Activated gamma-delta T cell treated with Interleukin-2 at 50 U/mL for 16 hours (primary cell): Measurements from ENCODE around the gene CAMK2D.

Experiments used
- DNase-seq: peaks from one replicate; pipeline ENCODE4 v3.0.0-alpha.2; 2020

CAMK2D gene

DNA sequence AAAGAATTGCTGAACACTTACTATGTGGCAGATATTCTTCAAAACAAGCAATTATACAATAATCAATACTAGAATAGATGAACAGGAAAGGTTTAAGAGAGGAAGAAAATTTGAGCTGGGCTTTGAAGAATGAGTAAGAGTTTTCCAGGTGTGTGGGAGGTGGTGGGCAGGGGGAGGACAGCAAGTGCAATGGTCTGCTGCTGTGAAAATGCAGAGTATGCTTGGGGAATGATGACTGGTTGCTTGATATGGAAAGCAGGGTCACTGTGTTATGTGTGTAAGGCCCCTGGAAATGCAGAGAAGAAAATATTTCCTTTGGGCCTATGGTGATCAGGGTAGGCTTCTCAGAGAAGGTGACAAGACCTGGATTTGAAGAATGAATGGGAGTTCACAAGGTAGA is 300.3 kb downstream of the CAMK2D start:
- DNase-seq, result no peak

DNA sequence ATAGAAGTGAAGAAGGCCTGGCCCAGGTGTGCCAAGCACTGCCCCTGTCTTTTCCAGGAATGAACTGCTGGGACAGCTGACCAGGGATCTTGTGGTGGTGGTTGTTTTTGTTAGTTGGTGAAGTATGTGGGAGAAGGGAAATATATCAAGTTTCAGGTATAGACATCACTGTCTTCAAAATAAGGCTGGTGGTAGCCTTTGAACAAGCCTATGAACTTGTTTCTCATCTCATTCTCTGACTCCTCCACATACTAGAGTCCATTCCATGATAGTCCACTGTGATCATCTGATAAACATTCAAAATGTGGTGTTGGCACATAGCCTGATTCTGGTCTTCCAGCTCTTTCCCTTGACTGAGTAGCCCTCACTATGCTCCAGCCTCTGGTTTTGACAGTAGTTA is 303.7 kb downstream of the CAMK2D start:
- DNase-seq, result no peak

DNA sequence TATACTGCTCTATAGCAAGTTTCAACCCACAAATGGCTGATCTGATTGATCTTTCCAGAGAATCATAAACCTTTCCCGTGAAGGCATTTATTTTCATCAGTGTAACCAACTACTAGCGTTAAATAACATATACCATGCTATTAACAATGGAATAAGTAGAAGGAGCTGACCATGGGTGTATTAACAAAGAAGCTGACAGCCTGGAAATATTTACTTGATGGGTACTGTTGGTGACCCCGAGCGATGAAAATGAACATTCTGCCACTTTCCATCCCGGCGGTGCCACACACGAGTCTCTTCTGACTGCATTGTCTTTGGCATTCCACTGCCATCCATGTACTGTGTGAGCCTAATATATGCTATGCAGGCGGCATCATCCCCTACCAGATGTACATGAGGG is 304.4 kb downstream of the CAMK2D start:
- no peak for DNase-seq

DNA sequence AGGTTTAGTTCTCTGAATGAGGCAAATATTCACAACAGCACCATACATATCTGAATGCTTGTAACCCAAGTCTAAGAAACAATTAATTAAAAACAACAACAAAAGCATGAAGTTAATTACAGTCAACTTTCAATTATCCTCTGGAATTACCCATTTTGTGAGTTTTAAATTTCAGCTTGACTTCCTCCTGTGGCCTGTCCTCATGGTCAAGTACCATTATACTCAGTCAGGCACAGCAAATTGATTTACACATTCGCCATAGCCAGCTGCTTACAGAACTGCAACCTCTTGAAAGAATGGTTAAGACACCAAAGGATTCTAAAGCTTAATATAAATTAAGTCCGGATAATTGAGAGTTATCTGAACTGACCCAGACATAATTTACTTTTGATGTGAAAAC is 306.5 kb downstream of the CAMK2D start:
- no peak for DNase-seq

DNA sequence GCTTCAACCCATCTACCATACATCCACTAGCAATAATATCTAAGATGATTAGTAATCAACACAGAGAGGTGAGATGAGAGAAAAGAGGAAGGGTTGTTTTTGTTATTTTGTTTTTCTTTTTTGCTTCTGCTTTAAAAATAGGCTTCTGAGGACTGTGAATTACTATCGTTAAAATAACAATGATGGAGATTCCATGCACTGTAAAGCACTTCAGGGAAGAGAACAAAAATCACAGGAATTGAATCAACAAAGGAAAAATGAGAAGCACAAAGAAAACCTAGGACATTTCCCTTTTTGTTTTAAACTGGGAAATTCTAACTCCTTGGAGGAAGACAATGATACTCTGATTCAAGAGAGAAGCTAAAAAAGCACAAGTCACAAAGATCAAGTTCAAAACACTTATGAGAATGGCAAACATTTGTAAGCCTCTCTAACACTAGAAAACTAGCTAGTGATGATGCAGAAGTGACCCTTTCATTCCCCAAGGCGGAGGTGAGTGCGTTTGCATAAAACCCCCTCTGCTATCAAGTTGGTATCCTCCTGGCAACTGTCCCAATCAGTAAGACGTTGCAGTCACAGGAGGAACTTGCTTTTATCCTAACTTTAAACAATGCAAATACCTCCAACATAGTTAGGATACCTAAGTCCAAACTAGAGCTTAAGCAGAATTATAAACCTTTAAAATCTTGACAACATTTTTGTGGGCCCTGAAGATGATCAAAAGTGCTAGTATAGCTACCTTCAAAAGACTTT is 308.5 kb downstream of the CAMK2D start:
- no peak for DNase-seq

DNA sequence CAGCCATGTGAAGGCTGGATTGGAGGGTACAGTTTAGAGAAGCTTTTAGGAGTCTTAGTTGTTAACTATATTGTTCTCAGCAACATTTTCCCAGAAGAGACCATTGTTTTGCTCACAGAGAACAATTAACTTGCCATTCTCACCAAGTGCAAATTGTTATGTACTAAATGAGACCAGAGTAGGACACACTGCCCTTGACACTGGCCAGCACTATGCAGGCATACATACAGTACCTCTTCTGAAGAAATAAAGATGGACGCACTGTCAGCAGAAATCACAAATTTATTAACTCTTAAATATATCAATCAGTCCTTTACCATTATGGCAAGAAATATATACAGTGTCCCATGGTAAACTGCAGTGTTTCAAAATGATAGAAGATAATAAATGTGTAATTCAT is 309.4 kb downstream of the CAMK2D start:
- no peak for DNase-seq

DNA sequence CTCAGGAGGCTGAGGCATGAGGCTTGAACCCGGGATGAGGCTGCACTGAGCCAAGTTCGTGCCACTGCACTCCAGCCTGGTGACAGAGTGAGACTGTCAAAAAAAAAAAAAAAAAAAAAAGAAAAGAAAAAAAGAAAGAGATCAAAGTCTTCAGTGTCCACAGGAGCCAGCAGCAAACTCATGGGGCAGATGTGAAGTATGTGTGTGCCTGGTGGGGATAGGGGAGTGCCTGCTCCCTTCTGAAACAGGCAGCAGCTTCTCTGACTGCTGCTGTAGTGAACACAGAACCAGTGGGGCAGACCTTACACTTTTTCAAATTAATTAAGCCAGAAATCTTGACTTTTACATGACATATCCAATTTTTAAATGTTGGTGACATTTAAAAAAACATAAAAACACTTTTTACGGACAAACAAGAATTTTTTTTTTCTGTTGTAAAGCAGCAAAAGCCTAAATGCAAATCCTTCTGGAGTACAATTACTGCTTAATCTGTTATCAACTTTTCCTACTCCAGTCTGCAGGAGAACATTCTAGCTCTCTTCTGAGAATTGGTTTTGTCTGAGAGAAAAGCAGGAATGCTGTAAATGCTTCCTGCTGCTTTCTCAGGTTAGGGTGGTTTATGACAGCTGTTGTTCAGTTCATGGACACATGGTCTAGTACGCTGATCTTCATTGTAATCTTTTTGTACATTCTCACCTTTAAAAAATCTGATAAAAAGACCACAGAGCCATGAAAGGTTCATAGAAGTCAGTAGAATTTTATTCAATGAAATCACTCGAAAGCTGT is 311.1 kb downstream of the CAMK2D start:
- no peak for DNase-seq

DNA sequence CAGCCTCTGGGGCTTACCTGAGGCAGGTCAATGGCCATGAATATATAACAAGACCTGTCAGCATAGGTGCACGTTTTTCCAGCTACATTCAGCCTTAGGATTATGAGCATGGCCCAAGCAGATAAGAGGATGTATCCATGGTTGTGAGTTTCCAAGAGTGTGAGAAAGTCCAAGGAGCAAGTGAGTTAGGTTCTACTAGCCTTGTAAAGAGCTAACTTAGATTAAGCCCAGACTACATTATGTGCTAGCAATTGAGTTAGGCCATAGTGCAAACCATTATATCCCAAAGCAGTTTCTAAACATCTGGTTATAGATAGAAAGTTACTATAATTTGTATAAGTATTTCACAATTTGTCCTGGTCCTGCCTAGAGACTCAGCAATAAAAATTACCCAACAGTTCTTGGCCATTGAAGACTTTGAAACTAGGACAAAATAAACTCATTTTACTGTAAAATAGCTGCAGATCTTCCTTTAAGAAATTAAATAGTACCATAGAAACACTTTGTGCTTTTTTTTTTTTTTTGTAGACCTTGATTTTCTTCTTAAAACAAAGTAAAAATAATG is 312.0 kb downstream of the CAMK2D start:
- DNase-seq, result no peak

DNA sequence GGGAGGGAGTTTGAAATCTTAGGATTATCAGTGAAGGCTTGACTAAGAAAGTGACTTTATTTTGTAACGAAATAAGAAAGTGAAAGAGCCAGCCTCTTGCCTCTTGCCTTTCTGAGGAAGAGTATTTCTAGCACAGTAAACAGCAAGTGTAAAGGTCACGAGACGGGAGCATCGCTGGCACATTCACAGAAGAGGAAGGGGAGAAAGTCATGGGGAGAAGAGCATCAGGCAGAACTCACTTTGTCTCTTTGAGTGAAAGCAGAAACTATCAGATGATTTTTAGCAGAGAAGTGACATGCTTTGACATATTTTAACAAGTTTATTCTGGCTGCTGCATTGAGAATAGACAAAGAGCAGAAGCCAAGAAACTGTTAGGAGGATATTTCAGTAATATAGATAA is 313.8 kb downstream of the CAMK2D start:
- no peak for DNase-seq

DNA sequence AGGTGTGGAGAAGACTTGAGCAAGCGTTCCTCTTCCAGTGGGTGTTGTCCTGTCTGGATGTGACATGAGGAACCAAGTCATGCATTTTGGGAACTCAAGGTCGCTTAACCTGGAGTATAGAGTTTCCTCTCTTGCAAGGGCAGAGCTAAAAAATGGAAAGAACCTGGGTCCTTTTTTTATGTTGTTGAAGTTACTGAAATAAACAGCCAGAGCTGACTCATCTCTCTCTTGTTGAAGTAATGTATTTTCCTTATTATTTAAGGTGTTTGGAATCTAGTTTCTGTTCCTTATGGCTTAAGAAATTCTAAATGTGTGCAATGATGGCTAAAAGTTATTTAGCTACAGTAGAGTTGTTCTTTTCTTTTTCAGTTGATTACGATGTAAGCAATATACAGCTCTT is 314.5 kb downstream of the CAMK2D start:
- DNase-seq, result no peak

DNA sequence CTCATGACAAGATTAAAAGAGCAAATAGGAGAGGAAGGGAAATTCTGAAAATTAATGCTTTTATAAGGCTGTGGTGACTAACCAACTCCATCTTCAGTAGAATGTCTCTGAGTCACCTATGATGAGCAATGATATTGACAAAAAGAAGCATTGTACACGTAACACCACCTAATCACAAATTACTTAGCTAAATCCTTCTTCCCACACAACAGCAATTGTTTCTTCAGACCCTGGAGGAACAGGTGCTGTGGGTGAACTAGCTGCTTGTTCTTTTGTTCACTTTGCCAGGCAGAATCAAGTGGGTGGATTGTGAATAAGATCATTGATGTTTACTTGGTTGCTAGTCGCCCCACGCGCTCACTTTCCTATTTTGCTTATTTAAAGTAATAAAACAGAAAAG is 315.5 kb downstream of the CAMK2D start:
- DNase-seq, result no peak

DNA sequence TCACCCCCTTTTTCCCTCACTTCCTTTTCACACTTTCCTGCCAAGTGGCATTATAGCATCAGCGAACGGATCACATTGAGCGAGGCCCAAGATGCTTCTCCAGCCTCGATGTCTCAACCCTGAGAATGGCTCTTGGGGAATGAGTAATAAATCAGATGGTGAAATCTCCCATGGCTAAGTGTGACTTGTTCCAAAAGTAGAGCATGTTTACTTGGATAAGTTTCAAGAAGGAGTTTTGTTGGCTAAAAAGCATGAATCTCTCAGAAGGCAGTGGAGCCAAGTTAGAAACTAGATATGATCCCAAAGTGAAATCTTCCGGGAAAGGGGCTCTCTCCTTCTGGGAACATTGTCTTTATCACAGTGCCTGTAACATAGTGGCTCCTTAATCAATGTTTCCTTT is 316.3 kb downstream of the CAMK2D start:
- no peak for DNase-seq

DNA sequence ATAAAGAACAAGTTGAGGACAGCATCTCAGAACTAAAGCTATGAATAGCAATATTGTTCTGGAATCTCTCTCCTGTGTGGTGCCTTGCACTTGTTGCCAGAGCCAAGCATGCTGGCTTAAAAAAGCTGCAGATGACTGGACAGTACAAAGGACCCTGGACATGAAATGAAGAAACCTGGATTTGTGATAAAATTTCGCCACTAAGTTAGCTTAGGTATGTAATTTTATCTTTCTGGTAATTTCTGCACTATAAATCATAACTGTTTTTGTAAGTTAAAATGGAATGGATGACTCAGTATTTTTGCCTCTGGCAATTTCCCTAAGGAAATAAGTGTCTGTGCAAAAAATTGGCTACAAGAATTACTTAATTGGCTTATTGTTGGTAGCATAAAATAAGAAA is 317.2 kb downstream of the CAMK2D start:
- DNase-seq, result no peak

DNA sequence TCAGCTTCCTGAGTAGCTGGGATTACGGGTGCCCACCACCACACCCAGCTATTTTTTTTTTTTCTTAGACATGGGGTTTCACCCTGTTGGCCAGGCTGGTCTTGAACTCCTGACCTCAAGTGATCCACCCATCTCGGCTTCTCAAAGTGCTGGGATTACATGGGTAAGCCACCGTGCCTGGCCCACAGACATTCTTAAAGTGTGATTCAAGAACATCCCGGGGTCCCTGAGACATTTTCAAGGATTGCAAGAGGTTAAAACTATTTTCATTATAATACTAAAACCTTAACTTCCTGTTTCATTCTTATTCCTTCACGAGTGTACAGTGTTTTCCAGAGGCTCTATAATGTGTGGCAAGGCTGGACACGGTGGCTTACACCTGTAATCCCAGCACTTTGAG is 318.7 kb downstream of the CAMK2D start:
- no peak for DNase-seq

DNA sequence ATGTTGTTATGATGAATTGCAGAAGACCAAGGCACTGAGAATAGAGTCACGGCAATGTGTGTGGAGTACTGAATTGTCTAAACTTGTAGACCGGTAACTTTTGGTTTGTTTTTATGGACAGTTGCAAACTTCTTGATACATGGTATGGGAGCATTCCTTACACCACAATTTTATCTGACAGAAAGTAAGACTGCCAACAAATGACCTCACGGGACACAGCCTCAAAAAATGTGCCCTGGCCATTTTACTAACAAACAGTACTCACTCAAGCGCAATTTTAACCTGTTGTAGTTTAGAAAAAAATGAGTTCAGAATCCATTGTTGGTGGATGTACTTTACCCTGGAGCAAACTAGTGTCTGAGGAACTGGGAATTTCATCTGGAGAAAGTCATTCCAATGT is 321.2 kb downstream of the CAMK2D start:
- no peak for DNase-seq

DNA sequence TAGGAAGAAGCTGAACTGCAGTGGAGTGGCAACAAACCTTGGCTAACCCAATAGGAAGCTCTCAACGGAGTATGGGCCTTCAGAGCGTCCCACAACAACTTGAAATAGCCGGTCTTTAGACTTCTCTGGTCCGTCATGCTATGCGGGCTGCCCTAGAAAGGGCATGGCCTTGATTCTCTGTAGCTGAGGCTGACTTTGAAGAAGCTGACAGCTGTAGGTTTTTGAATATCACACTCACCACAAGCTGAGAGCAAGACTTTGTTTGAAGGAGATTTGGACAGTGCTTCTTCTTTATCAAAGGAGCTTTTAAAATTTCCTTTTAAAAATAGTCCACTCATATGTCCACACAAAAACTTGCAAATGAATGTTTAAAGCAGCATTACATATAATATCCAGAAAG is 322.9 kb downstream of the CAMK2D start:
- no peak for DNase-seq

DNA sequence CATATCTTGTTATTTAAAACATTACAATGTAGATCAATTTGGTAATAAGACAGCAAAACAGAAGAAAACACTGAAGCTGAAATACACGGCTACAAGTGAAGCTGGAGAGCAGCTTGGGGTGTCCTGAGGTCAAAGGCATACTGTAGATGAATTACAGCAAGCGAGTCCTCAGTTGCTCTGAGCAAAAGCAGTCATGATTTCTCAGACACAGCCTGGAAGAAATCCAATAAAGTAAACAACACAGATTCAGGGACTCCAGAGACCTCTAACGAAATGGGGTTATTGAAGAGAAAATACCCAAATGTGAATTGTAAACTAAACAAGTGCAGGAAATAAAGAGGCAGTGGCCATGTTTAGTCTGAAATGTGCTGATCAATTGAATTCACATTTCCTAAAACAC is 324.4 kb downstream of the CAMK2D start:
- DNase-seq, result no peak

DNA sequence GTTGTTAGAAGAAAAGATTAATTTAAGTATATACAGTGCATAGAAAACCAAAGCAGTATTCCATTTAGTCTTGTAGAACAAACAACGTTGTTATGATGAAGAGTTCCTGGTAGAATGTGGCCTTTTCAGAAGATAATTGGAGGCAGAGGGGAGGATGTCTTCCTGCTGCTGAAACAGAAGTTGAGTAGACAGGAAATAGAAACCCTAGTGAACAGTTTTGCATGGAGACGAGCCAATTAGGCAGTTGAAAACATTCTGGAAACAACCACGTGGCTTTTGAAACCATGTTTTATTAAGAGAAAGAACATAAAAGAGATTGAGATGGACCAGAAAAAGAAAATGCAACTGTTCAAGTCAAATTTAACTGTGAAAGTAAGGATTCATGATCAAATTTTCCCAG is 325.2 kb downstream of the CAMK2D start:
- DNase-seq, result no peak

DNA sequence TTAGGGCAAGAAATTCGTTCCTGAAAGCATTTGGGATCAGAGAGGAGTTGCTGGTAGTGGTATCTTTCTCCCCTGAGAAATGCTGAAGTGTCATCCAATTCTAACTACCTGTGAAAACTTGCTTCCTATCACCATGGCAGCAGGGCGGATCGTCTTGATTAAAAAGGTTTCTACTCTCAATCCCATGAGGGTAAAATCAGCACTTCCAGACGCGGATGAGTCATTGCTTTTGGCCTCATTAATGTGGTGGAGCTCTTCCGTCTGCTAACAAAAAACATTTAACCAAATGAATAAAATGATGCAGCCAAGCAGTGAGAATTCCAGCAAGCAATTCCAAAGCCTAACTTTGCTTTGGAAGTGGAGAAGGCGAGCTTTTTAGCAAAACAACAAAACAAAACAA is 325.6 kb downstream of the CAMK2D start:
- DNase-seq, result no peak

DNA sequence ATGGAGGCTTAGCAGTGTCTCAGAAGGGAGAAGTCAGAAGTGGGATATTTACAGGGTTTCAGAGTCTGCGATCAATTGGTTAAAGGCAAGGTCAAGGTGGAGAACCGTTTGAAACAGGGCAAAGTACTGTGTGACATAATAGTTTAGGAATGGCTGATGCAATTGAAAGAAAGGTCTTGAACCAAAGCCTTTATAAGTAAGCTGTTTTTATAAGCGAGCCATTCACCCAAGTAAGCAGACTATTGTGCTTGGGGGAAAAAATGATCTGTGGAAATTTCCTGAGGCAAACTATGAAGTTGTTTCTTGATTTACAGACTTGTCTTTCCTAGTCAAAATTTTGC is 327.3 kb downstream of the CAMK2D start:
- no peak for DNase-seq

DNA sequence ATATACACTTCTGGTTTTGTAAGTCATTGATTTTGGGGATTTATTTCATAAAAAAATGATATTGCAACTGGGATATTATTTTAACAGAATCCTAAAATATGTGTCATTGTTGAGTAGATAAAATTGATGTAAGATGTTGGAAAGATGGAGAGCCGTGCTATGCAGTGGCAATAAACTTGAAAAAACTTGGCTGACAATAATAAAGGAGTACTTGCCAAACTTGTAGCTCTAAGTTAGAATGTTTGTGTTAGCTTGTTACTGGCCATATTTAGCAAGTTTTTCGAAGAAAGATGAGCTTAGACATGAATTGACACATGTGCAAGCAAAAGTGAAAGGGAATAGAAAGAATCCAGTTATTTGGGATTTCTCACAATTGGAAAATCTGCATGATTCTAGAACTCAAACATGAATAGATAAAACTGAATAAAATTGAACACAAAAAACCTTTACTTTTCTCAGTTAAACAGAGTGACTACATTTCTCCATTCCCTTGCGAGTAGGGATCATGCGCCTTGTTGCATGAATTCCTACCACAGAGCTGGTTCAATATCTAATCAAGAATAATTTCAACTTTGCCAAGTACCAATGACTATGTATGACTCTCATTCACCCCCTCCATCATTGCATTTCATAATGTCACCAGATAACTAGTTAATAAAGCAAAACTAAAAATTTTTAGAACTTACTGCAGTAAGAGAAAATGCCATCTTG is 327.8 kb downstream of the CAMK2D start:
- DNase-seq, result no peak

DNA sequence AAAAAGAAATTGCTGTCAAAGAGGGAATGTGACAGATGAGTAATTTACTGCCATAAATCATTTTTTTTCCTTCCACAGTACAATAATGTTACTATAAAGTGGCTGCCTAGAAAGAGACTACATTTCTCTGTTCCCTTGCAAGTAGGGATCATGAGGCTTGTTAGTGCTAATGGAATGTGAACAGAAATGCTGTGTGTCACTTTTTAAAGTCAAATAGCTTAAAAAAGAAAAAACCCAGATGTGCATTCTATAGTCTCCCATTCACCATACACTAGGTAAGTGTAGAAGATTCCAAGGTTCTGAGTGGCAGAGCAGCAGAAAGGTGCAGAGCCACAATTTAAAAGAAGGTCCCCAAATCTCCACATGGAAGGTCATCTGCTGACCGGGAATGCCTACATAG is 328.4 kb downstream of the CAMK2D start:
- no peak for DNase-seq

DNA sequence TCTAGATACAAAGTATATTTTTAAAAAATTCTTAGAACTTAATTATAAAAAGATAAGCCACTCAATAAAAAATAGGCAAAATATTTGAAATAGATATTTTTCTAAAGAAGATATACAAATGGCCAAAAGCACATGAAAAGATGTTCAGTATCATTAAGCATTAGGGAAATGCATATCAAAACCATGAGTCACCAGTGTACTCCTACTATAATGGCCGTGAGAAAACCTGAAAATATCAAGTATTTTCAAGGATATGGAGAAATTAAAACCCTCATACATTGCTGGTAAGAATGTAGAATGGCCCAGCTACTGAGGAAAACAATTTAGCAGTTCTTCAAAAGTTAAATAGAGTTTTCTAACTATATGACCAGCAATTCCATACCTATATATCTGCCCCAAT is 337.9 kb downstream of the CAMK2D start:
- no peak for DNase-seq

DNA sequence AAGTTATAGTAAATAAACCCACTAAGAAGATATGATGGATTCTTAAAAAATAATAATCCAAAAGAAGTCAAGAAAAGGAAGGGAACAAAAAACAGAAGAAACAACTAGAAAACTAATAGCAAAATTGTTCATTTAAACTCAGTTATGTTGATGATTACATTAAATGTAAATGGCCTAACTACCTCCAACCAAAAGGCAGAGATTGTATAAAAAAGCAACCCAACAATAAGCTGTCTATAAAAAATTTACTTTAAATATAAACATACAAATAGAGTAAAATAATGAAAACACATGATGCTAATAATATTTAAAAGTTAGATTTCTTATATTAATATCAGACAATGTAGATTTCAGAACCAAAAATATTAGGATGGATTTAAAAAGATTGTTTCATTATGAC is 340.6 kb downstream of the CAMK2D start:
- no peak for DNase-seq
